GM19238 (cell line): ENCODE results near the gene TLR1.
A peak's percentile ranks its signal among the peaks of the same experiment; 100 is the strongest.
"Not testable (repeated sequence)": the region's sequence is repeated elsewhere in the genome, so short reads cannot be mapped to it uniquely, and the experiment has no call there.

Source experiments
- DNase-seq: peaks from one replicate; pipeline ENCODE4 v3.0.0; 2011; ENCODE audit warnings: low spot score; ENCODE audit not compliant: insufficient read length

The TLR1 gene

GRCh38 chr4:38804654-38805295 lies at the start of gene TLR1:
Gene TLR1, minus strand, starts transcription at chr4:38804791. Its CDS starts 5,960 bp downstream, at chr4:38798831.
- DNase-seq: no peak

- DNase-seq: no peak
Observed at GRCh38 chr4:38846015-38846414, 41.4 kb upstream of the TLR1 start.

GRCh38 chr4:38842994-38843393 lies 38.4 kb upstream of the TLR1 start:
- DNase-seq: no peak

GRCh38 chr4:38837849-38838248 lies 33.3 kb upstream of the TLR1 start:
- DNase-seq: no peak

- no peak for DNase-seq
Observed at GRCh38 chr4:38837334-38837733, 32.7 kb upstream of the TLR1 start.

GRCh38 chr4:38834570-38834969 lies 30.0 kb upstream of the TLR1 start:
- no peak for DNase-seq

GRCh38 chr4:38832624-38833528 lies 28.3 kb upstream of the TLR1 start:
- DNase-seq: no peak

GRCh38 chr4:38832206-38832605 lies 27.6 kb upstream of the TLR1 start:
- no peak for DNase-seq

- no peak for DNase-seq
Observed at GRCh38 chr4:38831653-38832052, 27.1 kb upstream of the TLR1 start.

- DNase-seq: no peak
Observed at GRCh38 chr4:38829237-38829636, 24.6 kb upstream of the TLR1 start.

- DNase-seq: no peak
Observed at GRCh38 chr4:38823766-38824165, 19.2 kb upstream of the TLR1 start.

GRCh38 chr4:38822748-38823303 lies 18.2 kb upstream of the TLR1 start:
- no peak for DNase-seq

GRCh38 chr4:38821739-38822138 lies 17.1 kb upstream of the TLR1 start:
- no peak for DNase-seq

- peak; percentile 48 for DNase-seq
Observed at GRCh38 chr4:38820329-38821061, 15.9 kb upstream of the TLR1 start.

GRCh38 chr4:38819569-38819968 lies 15.0 kb upstream of the TLR1 start:
- no peak for DNase-seq

- DNase-seq: no peak
Observed at GRCh38 chr4:38818441-38818976, 13.9 kb upstream of the TLR1 start.

- no peak for DNase-seq
Observed at GRCh38 chr4:38815885-38816782, 11.5 kb upstream of the TLR1 start.

- DNase-seq: no peak
Observed at GRCh38 chr4:38814386-38814785, 9.8 kb upstream of the TLR1 start.

GRCh38 chr4:38811297-38811696 lies 6.7 kb upstream of the TLR1 start:
- DNase-seq: no peak

- not testable (repeated sequence) for DNase-seq
Observed at GRCh38 chr4:38807462-38807861, 2.9 kb upstream of the TLR1 start.
